Gastroesophageal sphincter (tissue), 4 donors: ENCODE data around the gene SRCIN1. TPM values are rescaled to one million over a fixed set of nuclear protein-coding genes. Genes with fewer than 3 reads are reported as not detected.

Experiments used
- ATAC-seq: fragments of 150-250 bp; one replicate; pipeline ENCODE4 v1.9.1; 2016; ENCODE audit warnings: mild to moderate bottlenecking, moderate library complexity
- H3K27ac ChIP-seq, 4 donors: fragments of 200-600 bp; sonication (generic) in 3 of 4; 1 replicate in 3 of 4; 2 replicates in 1 of 4; pipeline ENCODE4 v1.5.1; 2016 to 2019
- H3K27me3 ChIP-seq: fragments of 200-600 bp; sonication (generic); one replicate; pipeline ENCODE4 v1.5.1; 2019
- H3K36me3 ChIP-seq, 2 donors: fragments of 200-600 bp; sonication (generic); one replicate each; pipeline ENCODE4 v1.5.1; 2019; ENCODE audit warnings: control low read depth in 1 of 2
- H3K4me1 ChIP-seq, 3 donors: fragments of 200-600 bp; sonication (generic); 1 replicate in 2 of 3; 2 replicates in 1 of 3; pipeline ENCODE4 v1.5.1; 2016 to 2019; ENCODE audit warnings: control low read depth in 2 of 3
- H3K4me3 ChIP-seq, 2 donors: fragments of 200-600 bp; sonication (generic); one replicate each; pipeline ENCODE4 v1.5.1; 2019; ENCODE audit warnings: mild to moderate bottlenecking in 1 of 2, moderate library complexity in 1 of 2
- H3K9me3 ChIP-seq, 3 donors: fragments of 200-600 bp; sonication (generic); one replicate each; pipeline ENCODE4 v1.5.1; 2017 to 2019; ENCODE audit warnings: control low read depth in 2 of 3
- CTCF ChIP-seq, 4 experiments: fragments of 200-600 bp in 2 of 4; fragments of 450-650 bp in 2 of 4; sonication (generic) in 1 of 4; IDR thresholded peaks; one replicate each; pipeline ENCODE4 v1.5.1; 2017 to 2019; ENCODE audit warnings: antibody characterized with exemption in 4 of 4, mild to moderate bottlenecking in 2 of 4, moderate library complexity in 2 of 4
- EP300 ChIP-seq: sonication (generic); formaldehyde crosslinking; IDR thresholded peaks from one replicate; pipeline ENCODE4 v1.6.1; 2017; ENCODE audit warnings: antibody characterized with exemption, mild to moderate bottlenecking
- POLR2A ChIP-seq, 2 donors: fragments of 450-650 bp; IDR thresholded peaks; one replicate each; pipeline ENCODE4 v1.6.1; 2017; ENCODE audit warnings: antibody characterized with exemption in 2 of 2, mild to moderate bottlenecking in 2 of 2, moderate library complexity in 1 of 2
- POLR2AphosphoS5 ChIP-seq: sonication (generic); formaldehyde crosslinking; IDR thresholded peaks from one replicate; pipeline ENCODE4 v1.6.1; 2017; ENCODE audit warnings: antibody characterized with exemption
- WGBS, 2 donors: methylation state at CpG; one replicate each; pipeline ENCODE4 v1.1.5; 2018; ENCODE audit warnings: low coverage in 1 of 2; 5-methylcytosine and 5-hydroxymethylcytosine counted together
- total RNA-seq, 4 donors: library from RNA; depleted of rRNA; stranded (reverse); fragments of >200 nt; gene quantifications; one replicate each; pipeline ENCODE4 v1.1.0, GENCODE V29; 2016

The SRCIN1 gene
- total RNA-seq, 4 donors from 2014 or later, result 0.67 to 2.6 (median 1.5) TPM

DNA sequence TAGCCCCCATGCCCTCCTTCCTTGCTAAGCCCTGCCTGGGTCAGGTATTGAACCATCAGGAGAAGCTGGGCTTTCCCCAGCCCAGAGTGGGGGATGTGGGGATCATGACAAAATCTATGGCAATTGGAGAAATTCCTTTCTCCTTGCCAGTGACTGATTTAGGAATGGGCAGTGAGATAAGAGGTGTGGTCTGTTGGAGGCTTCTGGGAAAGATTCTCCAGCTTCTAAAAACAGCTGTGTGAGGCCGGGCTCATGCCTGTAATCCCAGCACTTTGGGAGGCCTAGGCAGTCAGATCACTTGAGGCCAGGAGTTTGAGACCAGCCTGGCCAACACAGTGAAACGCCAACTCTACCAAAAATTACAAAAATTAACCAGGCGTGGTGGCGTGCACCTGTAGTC, 69.1 kb downstream of the SRCIN1 start:
- WGBS, 2 donors, result 100% methylated on average over 2 of the region's 4 CpGs; no CpG with 5 or more reads in 1 of the 2 donors
- no peak for TF ChIP-seq POLR2A (IDR thresholded peaks at IDR 0.05)
- TF ChIP-seq CTCF (IDR thresholded peaks at IDR 0.05), result no peak
- no peak for TF ChIP-seq POLR2AphosphoS5
- TF ChIP-seq EP300, result no peak

DNA sequence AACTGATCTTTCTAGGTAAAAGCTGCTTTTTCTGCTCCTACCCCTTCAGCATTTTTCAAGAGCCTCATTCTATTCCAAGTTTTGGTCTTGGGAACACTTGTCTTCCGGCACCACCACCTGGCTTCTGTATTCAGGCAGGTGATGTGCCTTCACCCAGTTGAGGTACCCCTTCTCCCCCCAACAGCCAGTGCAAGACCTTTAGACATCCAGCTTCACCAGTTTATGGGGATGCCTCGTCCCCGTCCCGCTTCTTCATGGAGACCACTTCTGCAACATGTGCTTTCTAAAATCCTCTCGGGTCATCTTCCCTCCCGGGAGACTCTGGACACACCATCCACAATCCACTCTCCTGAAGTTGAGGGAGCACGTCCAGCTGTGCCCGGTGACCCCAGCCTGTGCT, 69.9 kb downstream of the SRCIN1 start:
- no peak for ATAC-seq
- Histone ChIP-seq H3K4me1 (no peaks in the 10 kb centered on the region), H3K36me3 (no peaks in the 10 kb centered on the region), H3K9me3 (no peaks in the 10 kb centered on the region), H3K27me3 (peaks cover 74% of the 10 kb centered on the region), H3K27ac (no peak overlapping the region), H3K4me3 (no peak overlapping the region)
- TF ChIP-seq POLR2AphosphoS5 (no peak), CTCF (IDR thresholded peaks at IDR 0.05) (no peak), POLR2A (IDR thresholded peaks at IDR 0.05) (no peak), EP300 (no peak)
- 56% methylated on average over 8 of the region's 8 CpGs; no CpG with 5 or more reads in 1 of the 2 donors for WGBS, 2 donors

More for the DNA sequence above, 69.1 kb downstream of the SRCIN1 start:
- Histone ChIP-seq H3K27me3 (peaks cover 76% of the 10 kb centered on the region), H3K9me3 (no peaks in the 10 kb centered on the region), H3K36me3 (no peaks in the 10 kb centered on the region), H3K4me1 (no peaks in the 10 kb centered on the region), H3K27ac (no peak overlapping the region), H3K4me3 (no peak overlapping the region)
- ATAC-seq, result no peak

GRCh38 chr17:38534498-38534885, 71.3 kb downstream of the SRCIN1 start:
- Histone ChIP-seq H3K9me3 (no peaks in the 10 kb centered on the region), H3K27ac (no peak overlapping the region), H3K4me3 (no peak overlapping the region), H3K36me3 (no peaks in the 10 kb centered on the region), H3K4me1 (no peaks in the 10 kb centered on the region), H3K27me3 (peaks cover 87% of the 10 kb centered on the region)
- no peak for ATAC-seq
- no peak for TF ChIP-seq EP300
- no peak for TF ChIP-seq POLR2AphosphoS5
- TF ChIP-seq CTCF (IDR thresholded peaks at IDR 0.05), result no peak
- TF ChIP-seq POLR2A (IDR thresholded peaks at IDR 0.05), result no peak
- 65% methylated on average over 5 of the region's 7 CpGs; no CpG with 5 or more reads in 1 of the 2 donors for WGBS, 2 donors

DNA sequence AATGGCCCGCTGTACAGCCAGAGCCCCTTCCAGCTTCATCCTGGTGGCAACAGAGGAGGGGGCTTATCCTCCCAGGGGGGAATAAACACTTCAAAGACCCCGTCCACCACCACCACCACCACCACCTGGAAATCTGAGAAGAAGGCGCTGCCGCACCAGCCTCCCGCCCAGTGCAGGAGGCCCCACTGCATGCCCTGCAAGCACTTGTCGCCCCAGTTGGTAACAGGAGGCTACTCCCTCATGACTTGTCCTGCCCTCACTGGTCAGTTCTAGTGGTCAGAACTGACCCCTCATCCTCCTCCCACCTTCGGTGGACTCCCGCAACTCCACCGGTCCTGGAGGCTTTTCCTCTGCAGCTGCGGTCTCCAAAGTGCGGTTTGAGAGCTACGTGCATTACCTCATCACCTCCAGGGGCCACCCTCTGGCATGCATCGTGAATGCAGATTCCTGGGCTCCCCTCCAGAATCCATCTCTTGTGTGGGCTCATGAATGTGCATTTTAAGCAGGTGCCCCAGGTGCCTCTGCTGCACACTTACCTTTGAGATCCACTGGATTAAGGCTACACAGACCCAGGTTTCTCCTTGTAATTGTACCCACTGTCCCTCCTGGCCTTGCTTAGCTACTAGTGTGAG, 71.8 kb downstream of the SRCIN1 start:
- ATAC-seq, result no peak
- Histone ChIP-seq H3K9me3 (no peaks in the 10 kb centered on the region), H3K36me3 (no peaks in the 10 kb centered on the region), H3K27ac (no peak overlapping the region), H3K27me3 (peaks cover 87% of the 10 kb centered on the region), H3K4me1 (no peaks in the 10 kb centered on the region), H3K4me3 (no peak overlapping the region)
- TF ChIP-seq CTCF (IDR thresholded peaks at IDR 0.05) (no peak), EP300 (no peak), POLR2A (IDR thresholded peaks at IDR 0.05) (no peak), POLR2AphosphoS5 (no peak)
- 31 to 57% methylated on average over 4 to 7 of the region's 13 CpGs for WGBS, 2 donors

GRCh38 chr17:38533241-38533640, 72.5 kb downstream of the SRCIN1 start:
- Histone ChIP-seq H3K4me1 (no peaks in the 10 kb centered on the region), H3K27ac (no peak overlapping the region), H3K9me3 (no peaks in the 10 kb centered on the region), H3K36me3 (no peaks in the 10 kb centered on the region), H3K27me3 (peaks cover 88% of the 10 kb centered on the region), H3K4me3 (no peak overlapping the region)
- ATAC-seq, result no peak
- TF ChIP-seq CTCF (IDR thresholded peaks at IDR 0.05) (no peak), EP300 (no peak), POLR2AphosphoS5 (no peak), POLR2A (IDR thresholded peaks at IDR 0.05) (no peak)
- WGBS, 2 donors, result 50% methylated on average over 7 of the region's 9 CpGs; no CpG with 5 or more reads in 1 of the 2 donors
